ENCODE measurements around the gene ETV2. TPM values are rescaled to one million over a fixed set of nuclear protein-coding genes. Genes with fewer than 3 reads are reported as not detected.
A peak's percentile ranks its signal among the peaks of the same experiment; 100 is the strongest.
"Not testable (repeated sequence)": the region's sequence is repeated elsewhere in the genome, so short reads cannot be mapped to it uniquely, and the experiment has no call there.

Gene ETV2
- total RNA-seq, 4 donors from 2014 or later = 0.65 to 0.82 TPM; not detected in 2

DNA sequence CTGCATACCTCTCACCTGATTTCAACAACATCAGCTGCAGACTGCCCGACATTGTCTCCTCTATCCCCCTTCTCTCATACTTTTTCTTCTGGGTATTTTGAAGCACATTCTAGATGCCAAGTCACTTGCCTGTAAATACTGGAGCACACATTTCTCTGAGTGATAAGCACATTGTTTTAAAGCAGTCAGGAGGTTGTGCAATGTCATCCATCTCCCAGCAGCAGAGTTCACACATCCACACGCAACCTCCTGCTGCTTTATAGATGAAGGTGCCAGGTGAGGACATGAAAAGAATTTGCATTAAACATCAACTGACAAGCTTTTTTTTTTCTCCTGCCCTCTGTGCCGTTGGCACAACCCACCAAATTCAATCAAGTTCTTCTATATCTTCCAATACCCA, 30.3 kb downstream of the ETV2 start:
- TF ChIP-seq, protein P1, sequence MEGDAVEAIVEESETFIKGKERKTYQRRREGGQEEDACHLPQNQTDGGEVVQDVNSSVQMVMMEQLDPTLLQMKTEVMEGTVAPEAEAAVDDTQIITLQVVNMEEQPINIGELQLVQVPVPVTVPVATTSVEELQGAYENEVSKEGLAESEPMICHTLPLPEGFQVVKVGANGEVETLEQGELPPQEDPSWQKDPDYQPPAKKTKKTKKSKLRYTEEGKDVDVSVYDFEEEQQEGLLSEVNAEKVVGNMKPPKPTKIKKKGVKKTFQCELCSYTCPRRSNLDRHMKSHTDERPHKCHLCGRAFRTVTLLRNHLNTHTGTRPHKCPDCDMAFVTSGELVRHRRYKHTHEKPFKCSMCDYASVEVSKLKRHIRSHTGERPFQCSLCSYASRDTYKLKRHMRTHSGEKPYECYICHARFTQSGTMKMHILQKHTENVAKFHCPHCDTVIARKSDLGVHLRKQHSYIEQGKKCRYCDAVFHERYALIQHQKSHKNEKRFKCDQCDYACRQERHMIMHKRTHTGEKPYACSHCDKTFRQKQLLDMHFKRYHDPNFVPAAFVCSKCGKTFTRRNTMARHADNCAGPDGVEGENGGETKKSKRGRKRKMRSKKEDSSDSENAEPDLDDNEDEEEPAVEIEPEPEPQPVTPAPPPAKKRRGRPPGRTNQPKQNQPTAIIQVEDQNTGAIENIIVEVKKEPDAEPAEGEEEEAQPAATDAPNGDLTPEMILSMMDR (IDR thresholded peaks at IDR 0.05) = no peak
- no peak for ATAC-seq (ENCODE audit: low FRiP score)

GRCh38 chr19:35673121-35673804, 31.7 kb downstream of the ETV2 start:
- no peak for DNase-seq (ENCODE audit: low spot score)
- TF ChIP-seq, protein P1 (IDR thresholded peaks at IDR 0.05) = no peak
- ATAC-seq (ENCODE audit: low FRiP score) = peak; percentile 78

More for the DNA sequence above, 30.3 kb downstream of the ETV2 start:
- DNase-seq (ENCODE audit: low spot score) = no peak

DNA sequence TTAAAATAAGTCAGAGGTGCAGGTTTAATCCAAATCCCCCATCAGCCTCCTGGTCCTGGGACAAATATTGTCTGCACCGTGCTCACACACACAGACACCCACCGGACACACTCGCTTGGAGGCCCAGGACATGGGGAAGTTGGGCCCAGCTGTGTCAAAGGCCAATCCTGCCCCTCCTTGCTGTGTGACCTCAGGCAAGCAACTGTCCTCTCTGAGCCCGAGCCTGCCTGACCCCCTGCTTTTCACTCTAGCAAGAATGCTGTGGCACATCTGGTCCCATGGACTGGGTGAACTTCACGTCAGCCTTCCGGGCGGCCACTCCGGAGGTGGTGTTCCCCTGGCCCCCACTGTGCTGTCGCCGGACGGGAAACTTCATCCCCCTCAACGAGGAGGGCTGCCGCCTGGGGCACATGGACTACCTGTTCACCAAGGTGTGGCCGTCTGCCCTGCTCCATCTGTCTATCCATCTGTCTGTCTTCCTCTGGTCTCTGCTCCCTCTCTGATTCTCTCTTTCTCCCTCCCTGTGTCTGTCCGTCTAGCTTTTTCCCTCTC, 34.1 kb downstream of the ETV2 start:
- DNase-seq (ENCODE audit: low spot score) (no peak), ATAC-seq (ENCODE audit: low FRiP score) (no peak)
- TF ChIP-seq, protein P1 (IDR thresholded peaks at IDR 0.05) = no peak

DNA sequence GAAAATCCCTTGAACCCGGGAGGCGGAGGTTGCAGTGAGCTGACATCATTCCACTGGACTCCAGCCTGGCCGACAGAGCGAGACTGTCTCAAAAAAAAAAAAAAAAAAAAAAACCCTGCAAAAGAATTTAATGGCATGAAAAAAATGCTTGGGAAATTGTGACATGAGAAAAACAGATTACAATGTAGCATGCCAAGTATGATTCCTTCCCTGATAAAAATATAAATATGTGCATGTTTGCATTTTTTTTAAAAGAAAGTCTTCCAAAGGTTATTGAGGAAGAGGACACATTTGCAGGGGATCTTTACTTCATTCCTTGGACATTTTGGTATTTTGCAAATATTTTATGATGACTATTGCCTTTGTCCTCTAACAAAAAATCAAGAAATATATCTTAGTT, 48.3 kb downstream of the ETV2 start:
- no peak for DNase-seq (ENCODE audit: low spot score)

DNA sequence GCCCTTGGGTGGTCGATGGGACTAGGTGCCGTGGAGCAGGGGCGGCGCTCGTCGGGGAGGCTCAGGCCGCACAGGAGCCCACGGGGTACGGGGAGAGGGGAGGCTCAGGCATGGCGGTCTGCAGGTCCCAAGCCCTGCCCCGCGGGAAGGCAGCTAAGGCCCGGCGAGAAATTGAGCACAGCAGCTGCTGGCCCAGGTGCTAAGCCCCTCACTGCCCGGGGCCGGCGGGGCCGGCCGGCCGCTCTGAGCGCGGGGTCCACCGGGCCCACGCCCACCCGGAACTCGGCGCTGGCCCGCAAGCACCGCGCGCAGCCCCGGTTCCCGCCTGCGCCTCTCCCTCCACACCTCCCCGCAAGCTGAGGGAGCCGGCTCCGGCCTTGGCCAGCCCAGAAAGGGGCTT, 49.6 kb downstream of the ETV2 start:
- DNase-seq (ENCODE audit: low spot score); ATAC-seq (ENCODE audit: low FRiP score): not testable (repeated sequence)

More for the DNA sequence above, 48.3 kb downstream of the ETV2 start:
- TF ChIP-seq, protein P1 (IDR thresholded peaks at IDR 0.05) = no peak
- ATAC-seq (ENCODE audit: low FRiP score) = no peak

- TF ChIP-seq, protein P1 (IDR thresholded peaks at IDR 0.05) = no peak
- ATAC-seq (ENCODE audit: low FRiP score) (no peak), DNase-seq (ENCODE audit: low spot score) (no peak)
Observed at GRCh38 chr19:35692010-35692409, 50.5 kb downstream of the ETV2 start.

DNA sequence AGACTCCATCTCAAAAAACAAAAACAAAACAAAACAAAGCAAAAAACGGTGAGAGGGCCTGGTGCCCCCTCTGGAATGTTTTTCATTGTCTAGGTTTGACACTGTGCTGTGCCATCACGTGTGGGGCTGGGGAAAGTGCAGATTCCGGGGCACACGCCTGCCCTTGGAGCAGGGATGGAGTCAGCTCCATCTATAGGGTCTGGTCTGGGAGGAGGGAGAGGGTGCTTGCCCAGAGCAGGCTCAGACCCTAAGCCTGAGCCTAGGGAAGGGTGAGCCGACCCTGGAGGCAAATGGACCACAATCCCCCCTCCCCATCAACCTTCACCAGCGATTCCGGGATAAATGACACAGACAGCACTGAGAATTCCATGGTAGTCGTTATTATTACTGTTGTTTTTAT, 51.9 kb downstream of the ETV2 start:
- DNase-seq (ENCODE audit: low spot score) (no peak), ATAC-seq (ENCODE audit: low FRiP score) (no peak)
- TF ChIP-seq, protein P1 (IDR thresholded peaks at IDR 0.05) = no peak
